Measurements from ENCODE around the gene BLVRA.

BLVRA gene

GRCh38 chr7:43721193-43721806, 37.2 kb upstream of the BLVRA start:
- Histone ChIP-seq H3K4me2 (ENCODE audit: low read depth, low read length) (no peak overlapping the region), H3K4me1 (ENCODE audit: low read length) (no peaks in the 10 kb centered on the region), H3K27ac (ENCODE audit: low read length) (no peak overlapping the region), H2AFZ (ENCODE audit: low read length) (no peak overlapping the region), H3K4me3 (ENCODE audit: low read length) (no peak overlapping the region), H3K79me2 (ENCODE audit: low read length) (peaks cover 97% of the 10 kb centered on the region), H4K20me1 (ENCODE audit: insufficient read depth, low read length) (peaks cover 8% of the 10 kb centered on the region; the same call in 1 of the 2 replicates), H3K27me3 (replicated peaks; ENCODE audit: insufficient read depth, low read length) (no peaks in the 10 kb centered on the region), H3K9me3 (replicated peaks; ENCODE audit: insufficient read depth, low read length) (no peaks in the 10 kb centered on the region), H3K9ac (ENCODE audit: low read length) (no peak overlapping the region), H3K9me2 (replicated peaks; ENCODE audit: insufficient read depth, low read length) (no peaks in the 10 kb centered on the region), H3K36me3 (replicated peaks; ENCODE audit: insufficient read depth, low read length) (no peaks in the 10 kb centered on the region), H3F3A (ENCODE audit: insufficient read depth, low read length) (no peaks in the 10 kb centered on the region)
- DNase-seq = peak; percentile 71
- peak; percentile 73 for TF ChIP-seq CTCF (IDR thresholded peaks at IDR 0.05; ENCODE audit: low read length)
- no peak for TF ChIP-seq EZH2 (optimal IDR thresholded peaks at IDR 0.05; ENCODE audit: low read depth, low read length)

- Histone ChIP-seq H4K20me1 (ENCODE audit: insufficient read depth, low read length) (peaks cover 8% of the 10 kb centered on the region; the same call in 1 of the 2 replicates), H3K36me3 (replicated peaks; ENCODE audit: insufficient read depth, low read length) (no peaks in the 10 kb centered on the region), H3K4me1 (ENCODE audit: low read length) (peaks cover 10% of the 10 kb centered on the region; the same call in 1 of the 2 replicates), H3K4me3 (ENCODE audit: low read length) (no peak overlapping the region), H3K27ac (ENCODE audit: low read length) (no peak overlapping the region), H3K4me2 (ENCODE audit: low read depth, low read length) (no peak overlapping the region), H2AFZ (ENCODE audit: low read length) (no peak overlapping the region), H3K9ac (ENCODE audit: low read length) (no peak overlapping the region), H3F3A (ENCODE audit: insufficient read depth, low read length) (no peaks in the 10 kb centered on the region), H3K79me2 (ENCODE audit: low read length) (peaks cover 97% of the 10 kb centered on the region), H3K9me2 (replicated peaks; ENCODE audit: insufficient read depth, low read length) (no peaks in the 10 kb centered on the region), H3K9me3 (replicated peaks; ENCODE audit: insufficient read depth, low read length) (no peaks in the 10 kb centered on the region), H3K27me3 (replicated peaks; ENCODE audit: insufficient read depth, low read length) (no peaks in the 10 kb centered on the region)
- DNase-seq = no peak
- TF ChIP-seq EZH2phosphoT487 (IDR thresholded peaks at IDR 0.05; ENCODE audit: low read length) (no peak), EZH2 (optimal IDR thresholded peaks at IDR 0.05; ENCODE audit: low read depth, low read length) (no peak), CTCF (IDR thresholded peaks at IDR 0.05; ENCODE audit: low read length) (no peak)
These were observed 35.5 kb upstream of the BLVRA start for GRCh38 chr7:43723007-43723341.

- Histone ChIP-seq H3K9ac (ENCODE audit: low read length) (no peak overlapping the region), H3K4me2 (ENCODE audit: low read depth, low read length) (no peak overlapping the region), H3K36me3 (replicated peaks; ENCODE audit: insufficient read depth, low read length) (no peaks in the 10 kb centered on the region), H3K27ac (ENCODE audit: low read length) (no peak overlapping the region), H3K79me2 (ENCODE audit: low read length) (peaks cover 90% of the 10 kb centered on the region), H2AFZ (ENCODE audit: low read length) (no peak overlapping the region), H3F3A (ENCODE audit: insufficient read depth, low read length) (peaks cover 10% of the 10 kb centered on the region; the same call in 1 of the 2 replicates), H3K27me3 (replicated peaks; ENCODE audit: insufficient read depth, low read length) (no peaks in the 10 kb centered on the region), H3K4me3 (ENCODE audit: low read length) (no peak overlapping the region), H3K9me3 (replicated peaks; ENCODE audit: insufficient read depth, low read length) (no peaks in the 10 kb centered on the region), H4K20me1 (ENCODE audit: insufficient read depth, low read length) (peaks cover 8% of the 10 kb centered on the region; the same call in 1 of the 2 replicates), H3K4me1 (ENCODE audit: low read length) (peaks cover 10% of the 10 kb centered on the region; the same call in 1 of the 2 replicates), H3K9me2 (replicated peaks; ENCODE audit: insufficient read depth, low read length) (no peaks in the 10 kb centered on the region)
- DNase-seq = no peak
- TF ChIP-seq CTCF (IDR thresholded peaks at IDR 0.05; ENCODE audit: low read length) (no peak), EZH2phosphoT487 (IDR thresholded peaks at IDR 0.05; ENCODE audit: low read length) (no peak), EZH2 (optimal IDR thresholded peaks at IDR 0.05; ENCODE audit: low read depth, low read length) (no peak)
These were observed 33.2 kb upstream of the BLVRA start for GRCh38 chr7:43725251-43725650.
